Measurements from ENCODE around the gene TANC1.

Gene TANC1

GRCh38 chr2:159144776-159145614 lies 176.6 kb downstream of the TANC1 start:
- Mint-ChIP-seq H3K4me3 (no peak overlapping the region), H3K9me3 (no peaks in the 10 kb centered on the region), H3K27ac (peak overlapping the region in 2 of 3 experiments; percentile 19 to 58), H3K4me1 (peaks cover 51% of the 10 kb centered on the region), H3K36me3 (ENCODE audit: low read depth) (peaks cover 21% of the 10 kb centered on the region), H3K27me3 (ENCODE audit: low read depth) (peaks cover 3% of the 10 kb centered on the region)
- TF ChIP-seq, protein P1, sequence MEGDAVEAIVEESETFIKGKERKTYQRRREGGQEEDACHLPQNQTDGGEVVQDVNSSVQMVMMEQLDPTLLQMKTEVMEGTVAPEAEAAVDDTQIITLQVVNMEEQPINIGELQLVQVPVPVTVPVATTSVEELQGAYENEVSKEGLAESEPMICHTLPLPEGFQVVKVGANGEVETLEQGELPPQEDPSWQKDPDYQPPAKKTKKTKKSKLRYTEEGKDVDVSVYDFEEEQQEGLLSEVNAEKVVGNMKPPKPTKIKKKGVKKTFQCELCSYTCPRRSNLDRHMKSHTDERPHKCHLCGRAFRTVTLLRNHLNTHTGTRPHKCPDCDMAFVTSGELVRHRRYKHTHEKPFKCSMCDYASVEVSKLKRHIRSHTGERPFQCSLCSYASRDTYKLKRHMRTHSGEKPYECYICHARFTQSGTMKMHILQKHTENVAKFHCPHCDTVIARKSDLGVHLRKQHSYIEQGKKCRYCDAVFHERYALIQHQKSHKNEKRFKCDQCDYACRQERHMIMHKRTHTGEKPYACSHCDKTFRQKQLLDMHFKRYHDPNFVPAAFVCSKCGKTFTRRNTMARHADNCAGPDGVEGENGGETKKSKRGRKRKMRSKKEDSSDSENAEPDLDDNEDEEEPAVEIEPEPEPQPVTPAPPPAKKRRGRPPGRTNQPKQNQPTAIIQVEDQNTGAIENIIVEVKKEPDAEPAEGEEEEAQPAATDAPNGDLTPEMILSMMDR (IDR thresholded peaks at IDR 0.05; ENCODE audit: unreplicated experiment in 3 of 3) = no peak

DNA sequence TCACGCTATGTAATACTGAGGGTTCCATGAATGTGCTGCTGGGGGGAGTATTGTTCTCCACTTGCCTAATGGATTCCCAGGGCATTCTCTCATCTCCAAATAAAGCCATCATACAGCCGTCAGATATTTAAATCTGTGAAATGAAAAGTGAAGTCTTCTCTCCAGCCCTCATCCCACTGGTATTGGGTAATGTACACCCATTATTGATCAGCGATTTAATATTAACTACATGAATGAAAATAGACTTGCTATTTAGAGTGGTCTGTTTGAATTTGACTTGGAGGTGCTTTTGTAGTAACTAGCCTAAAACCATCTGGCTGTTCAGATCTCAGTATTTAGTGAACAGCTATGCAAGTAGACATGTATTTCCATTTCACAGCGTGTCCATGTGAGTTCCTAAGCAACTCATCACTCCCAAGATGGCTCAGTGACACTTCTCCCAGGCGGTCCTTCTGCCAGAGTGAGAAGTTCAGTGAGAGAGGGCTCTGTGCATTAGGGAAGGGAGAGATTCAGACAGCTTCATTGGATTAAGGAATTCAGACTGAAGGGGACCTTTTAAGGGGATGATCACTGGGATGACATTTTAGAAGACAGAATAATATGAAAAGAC lies 177.4 kb downstream of the TANC1 start:
- peak overlapping the region in 1 of 3 experiments; percentile 24 for H3K4me3 Mint-ChIP-seq
- H3K4me1 Mint-ChIP-seq = peaks cover 51% of the 10 kb centered on the region
- H3K36me3 Mint-ChIP-seq (ENCODE audit: low read depth) = peaks cover 19% of the 10 kb centered on the region
- peak overlapping the region; percentile 17 to 69 (median 58) for H3K27ac Mint-ChIP-seq
- TF ChIP-seq, protein P1 (IDR thresholded peaks at IDR 0.05; ENCODE audit: unreplicated experiment in 3 of 3) = no peak
- no peaks in the 10 kb centered on the region for H3K9me3 Mint-ChIP-seq
- peaks cover 3% of the 10 kb centered on the region for H3K27me3 Mint-ChIP-seq (ENCODE audit: low read depth)

DNA sequence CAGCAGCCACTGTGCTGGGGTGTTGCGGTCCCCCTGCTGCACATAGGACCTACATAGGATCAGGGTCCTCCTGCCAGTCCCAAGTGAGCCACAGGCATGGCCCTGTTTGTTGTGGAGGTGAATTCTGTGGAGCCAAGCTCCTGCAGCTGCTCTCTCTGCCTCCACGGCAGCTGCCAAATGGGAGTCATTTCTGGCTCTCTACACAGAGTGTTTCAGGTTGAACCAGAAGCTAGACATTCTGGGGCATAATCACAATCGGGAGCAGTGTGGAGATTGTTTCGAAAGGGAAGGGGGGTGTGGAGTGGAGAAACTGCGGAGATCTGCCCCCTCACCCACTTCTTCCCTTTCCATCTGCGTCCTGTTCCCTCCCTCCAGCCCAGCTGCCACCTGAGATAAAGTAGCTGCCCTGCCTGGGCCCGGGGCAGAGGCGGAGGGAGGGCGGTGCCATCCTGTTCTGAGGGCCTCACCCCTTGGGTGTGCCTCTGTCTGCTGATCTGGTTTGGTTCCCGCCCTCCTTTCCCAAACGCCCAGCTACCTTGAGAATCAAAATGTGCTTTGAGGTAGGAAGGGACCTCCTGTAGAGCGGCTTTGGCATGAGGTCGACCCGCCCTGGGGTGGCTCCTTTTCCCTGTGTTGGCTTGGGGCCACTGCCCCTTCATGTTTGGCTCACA lies 178.7 kb downstream of the TANC1 start:
- Mint-ChIP-seq H3K36me3 (ENCODE audit: low read depth) (peaks cover 19% of the 10 kb centered on the region), H3K27ac (peak overlapping the region in 2 of 3 experiments; percentile 61 to 69), H3K4me3 (peak overlapping the region in 2 of 3 experiments; percentile 20 to 44), H3K4me1 (peaks cover 40% of the 10 kb centered on the region), H3K9me3 (no peaks in the 10 kb centered on the region), H3K27me3 (ENCODE audit: low read depth) (peaks cover 3% of the 10 kb centered on the region)
- TF ChIP-seq, protein P1 (IDR thresholded peaks at IDR 0.05; ENCODE audit: unreplicated experiment in 3 of 3) = no peak

DNA sequence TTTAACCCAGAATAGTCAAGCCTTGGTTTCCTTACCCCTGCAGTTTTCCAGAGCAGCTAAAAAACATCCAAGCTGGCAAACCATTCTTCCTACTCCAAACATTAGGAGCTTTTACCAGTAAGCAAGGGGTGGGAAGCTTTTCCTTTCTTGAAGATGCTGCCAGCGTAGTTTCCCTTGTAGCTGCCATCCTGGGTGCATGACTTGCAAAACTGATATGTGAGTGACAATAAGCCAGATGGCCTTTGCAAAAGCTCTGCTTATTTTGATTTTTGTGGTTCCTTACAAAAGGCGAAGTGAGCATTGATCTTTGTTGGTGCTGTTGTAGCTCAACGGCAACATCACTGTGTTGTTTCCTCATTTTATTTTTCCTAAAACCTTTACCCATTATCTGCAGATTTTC lies 179.2 kb downstream of the TANC1 start:
- peaks cover 42% of the 10 kb centered on the region for H3K4me1 Mint-ChIP-seq
- no peaks in the 10 kb centered on the region for H3K9me3 Mint-ChIP-seq
- H3K36me3 Mint-ChIP-seq (ENCODE audit: low read depth) = peaks cover 21% of the 10 kb centered on the region
- H3K4me3 Mint-ChIP-seq = no peak overlapping the region
- H3K27me3 Mint-ChIP-seq (ENCODE audit: low read depth) = peaks cover 3% of the 10 kb centered on the region
- H3K27ac Mint-ChIP-seq = peak overlapping the region in 2 of 3 experiments; percentile 5 to 42
- TF ChIP-seq, protein P1 (IDR thresholded peaks at IDR 0.05; ENCODE audit: unreplicated experiment in 3 of 3) = no peak

DNA sequence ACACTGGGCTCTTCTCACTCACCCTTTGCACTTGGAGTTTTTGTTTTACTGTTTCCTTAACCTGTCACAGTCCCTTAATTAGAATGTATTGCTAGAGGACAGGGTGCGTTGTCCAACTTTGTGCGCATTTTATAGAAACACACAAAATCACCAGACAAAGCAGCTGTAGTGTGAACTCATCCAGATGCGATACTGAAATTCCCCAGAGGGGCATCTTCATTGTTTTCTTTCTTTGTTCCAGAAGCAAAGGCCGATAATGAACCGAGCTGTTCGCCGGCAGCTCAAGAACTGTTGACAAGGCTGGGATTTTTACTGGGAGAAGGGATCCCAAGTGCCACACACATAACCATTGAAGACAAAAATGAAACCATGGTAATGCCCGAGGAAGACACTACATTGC lies 180.5 kb downstream of the TANC1 start:
- Mint-ChIP-seq H3K4me3 (no peak overlapping the region), H3K27ac (no peak overlapping the region), H3K36me3 (ENCODE audit: low read depth) (peaks cover 32% of the 10 kb centered on the region), H3K4me1 (peaks cover 52% of the 10 kb centered on the region), H3K27me3 (ENCODE audit: low read depth) (peaks cover 3% of the 10 kb centered on the region), H3K9me3 (no peaks in the 10 kb centered on the region)
- TF ChIP-seq, protein P1 (IDR thresholded peaks at IDR 0.05; ENCODE audit: unreplicated experiment in 3 of 3) = no peak
